ENCODE data around the gene FRMPD2. TPM values are rescaled to one million over a fixed set of nuclear protein-coding genes. Genes with fewer than 3 reads are reported as not detected.

The FRMPD2 gene
- total RNA-seq, 1 experiment from 2014 or later: 0.44 TPM

DNA sequence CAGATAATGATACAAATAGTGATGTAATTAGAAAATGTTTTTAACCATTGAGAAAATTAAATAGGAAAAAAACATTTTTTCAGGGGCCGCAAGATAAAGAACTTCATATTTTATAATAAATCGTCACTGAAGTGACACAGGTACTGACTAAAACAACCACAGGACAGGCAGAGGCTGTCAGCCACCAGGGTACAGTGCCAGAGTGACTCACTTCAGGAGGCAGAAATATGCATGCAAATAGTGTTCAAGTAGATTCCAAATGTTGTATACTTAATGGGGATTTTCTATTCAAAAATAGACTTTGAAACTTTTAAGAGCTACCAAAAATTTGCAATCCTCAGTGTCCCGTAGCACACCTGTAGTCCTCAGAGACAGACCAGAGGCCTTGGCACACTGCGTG lies 68.6 kb downstream of the FRMPD2 start:
- no peak for DNase-seq
- no peak for TF ChIP-seq CTCF (conservative IDR thresholded peaks at IDR 0.05)
- H2AFZ ChIP-seq (ENCODE audit: low read length): no peak overlapping the region
- H4K8ac ChIP-seq (replicated peaks; ENCODE audit: insufficient read length, low read depth, low read length): no peak overlapping the region
- no peak overlapping the region for H2BK15ac ChIP-seq (ENCODE audit: low read depth, low read length)
- H2AK5ac ChIP-seq (ENCODE audit: insufficient read length, low read length): no peak overlapping the region
- no peak overlapping the region for H4K91ac ChIP-seq (ENCODE audit: insufficient read length, low read depth, low read length)
- H4K20me1 ChIP-seq (ENCODE audit: control insufficient read depth, insufficient read depth, insufficient read length): no peaks in the 10 kb centered on the region
- no peak overlapping the region for H3K18ac ChIP-seq (ENCODE audit: insufficient read length, low read depth, low read length)
- no CpG with 5 or more reads among the region's 4 CpGs for WGBS (ENCODE audit: extremely low coverage, insufficient read length, low lambda C conversion rate)
- Mint-ChIP-seq H3K9me3 (no peaks in the 10 kb centered on the region), H3K4me1 (peaks cover 14 to 15% of the 10 kb centered on the region in 2 experiments; a peak in 3 of 4 replicates), H3K36me3 (ENCODE audit: insufficient read depth in 1 of 3, low read depth in 3 of 3) (no peaks in the 10 kb centered on the region; a peak in 1 of 7 replicates), H3K27ac (no peak overlapping the region), H3K4me3 (no peak overlapping the region), H3K27me3 (ENCODE audit: low read depth) (peaks cover 2% of the 10 kb centered on the region; the same call in 1 of the 2 replicates)
- no peak overlapping the region for H3K56ac ChIP-seq (ENCODE audit: insufficient read length, low read depth, low read length)
- H3T11ph ChIP-seq (ENCODE audit: low read length): no peak overlapping the region
- H3K23me2 ChIP-seq (ENCODE audit: insufficient read length, low read depth, low read length, poor library complexity, severe bottlenecking): no peaks in the 10 kb centered on the region
- H3K23ac ChIP-seq (ENCODE audit: insufficient read length, low read depth, low read length): no peak overlapping the region
- H2BK20ac ChIP-seq (ENCODE audit: low read depth, low read length, poor library complexity, severe bottlenecking): no peak overlapping the region
- no peaks in the 10 kb centered on the region for H3K79me2 ChIP-seq (ENCODE audit: insufficient read depth, low read length)
- H2BK120ac ChIP-seq (ENCODE audit: low read depth, low read length, poor library complexity, severe bottlenecking): no peak overlapping the region
- no peak overlapping the region for H3K4me2 ChIP-seq (ENCODE audit: insufficient read depth, insufficient read length, low read length)
- H3K9ac ChIP-seq (ENCODE audit: extremely low read depth, insufficient read length, low read length): no peak overlapping the region
- H3K14ac ChIP-seq (ENCODE audit: insufficient read depth, low read length): no peak overlapping the region
- no peak overlapping the region for H2BK12ac ChIP-seq (ENCODE audit: insufficient read length, low read depth, low read length)
- H3K79me1 ChIP-seq (ENCODE audit: insufficient read depth, low read depth, low read length, poor library complexity, severe bottlenecking): no peaks in the 10 kb centered on the region
- no peak overlapping the region for H4K5ac ChIP-seq (ENCODE audit: insufficient read length, low read depth, low read length)
- H3K27ac ChIP-seq (ENCODE audit: insufficient read length, low read depth, low read length): no peak overlapping the region
- no peaks in the 10 kb centered on the region for H3K9me3 ChIP-seq (ENCODE audit: control insufficient read depth, low read depth, low read length)
- H2BK5ac ChIP-seq (ENCODE audit: insufficient read length, low read length): no peak overlapping the region
- no peaks in the 10 kb centered on the region for H3K4me1 ChIP-seq (ENCODE audit: insufficient read depth, low read length)
- H3K4ac ChIP-seq (ENCODE audit: low read depth, low read length): no peak overlapping the region
- no peaks in the 10 kb centered on the region for H3K27me3 ChIP-seq (ENCODE audit: insufficient read depth, low read length)

Data from H9 (cell line).